ENCODE data around the gene JMY.

- peak; percentile 45; the same call in 1 of the 2 replicates for TF ChIP-seq JUND (IDR thresholded peaks at IDR 0.05)
- TF ChIP-seq CTCF (IDR thresholded peaks at IDR 0.05) = no peak
- TF ChIP-seq NRF1 (IDR thresholded peaks at IDR 0.05; ENCODE audit: low read depth, low read length) = no peak
- TF ChIP-seq MXI1 (IDR thresholded peaks at IDR 0.05; ENCODE audit: low read depth, low read length) = no peak
- no peak for TF ChIP-seq NFIC (IDR thresholded peaks at IDR 0.05; ENCODE audit: borderline replicate concordance)
- TF ChIP-seq REST (IDR thresholded peaks at IDR 0.05; ENCODE audit: low read depth, low read length) = no peak
- TF ChIP-seq SMC3 (IDR thresholded peaks at IDR 0.05; ENCODE audit: low read depth, low read length) = no peak
- no peak for TF ChIP-seq RAD21 (IDR thresholded peaks at IDR 0.05; ENCODE audit: low read length)
- TF ChIP-seq POLR2AphosphoS5 (IDR thresholded peaks at IDR 0.05; ENCODE audit: low read depth, low read length) = no peak
- no peak for TF ChIP-seq TEAD4 (IDR thresholded peaks at IDR 0.05; ENCODE audit: borderline replicate concordance, insufficient read depth)
Observed at GRCh38 chr5:79202076-79202475, 33.9 kb upstream of the JMY start.
